Measurements from ENCODE around the gene COX15. TPM values are rescaled to one million over a fixed set of nuclear protein-coding genes. Genes with fewer than 3 reads are reported as not detected.

Gene COX15
- total RNA-seq, 2 donors from 2014 or later: 44.4 to 56.1 TPM

DNA sequence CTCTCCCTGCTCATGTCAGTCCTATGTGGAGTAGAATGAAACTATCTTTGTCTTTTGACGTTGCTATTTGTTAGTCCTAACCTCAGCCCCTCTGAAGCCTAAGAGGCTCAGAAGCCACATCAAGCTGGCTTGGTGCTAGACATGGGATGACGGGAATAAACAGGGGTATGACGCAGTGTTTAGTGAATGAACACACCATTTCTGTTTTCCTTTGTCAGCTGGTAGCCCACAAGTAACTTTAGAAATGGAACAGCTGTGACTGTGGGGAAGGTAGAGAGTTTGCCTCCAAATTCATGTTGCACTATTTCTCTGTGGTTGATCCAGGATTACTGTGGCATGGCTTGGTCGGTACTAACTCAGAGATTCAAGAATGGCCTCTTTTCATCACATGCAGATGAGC is 31.3 kb downstream of the COX15 start:
- no peak for DNase-seq (ENCODE audit: low spot score in 2 of 2)
- ATAC-seq: no peak

DNA sequence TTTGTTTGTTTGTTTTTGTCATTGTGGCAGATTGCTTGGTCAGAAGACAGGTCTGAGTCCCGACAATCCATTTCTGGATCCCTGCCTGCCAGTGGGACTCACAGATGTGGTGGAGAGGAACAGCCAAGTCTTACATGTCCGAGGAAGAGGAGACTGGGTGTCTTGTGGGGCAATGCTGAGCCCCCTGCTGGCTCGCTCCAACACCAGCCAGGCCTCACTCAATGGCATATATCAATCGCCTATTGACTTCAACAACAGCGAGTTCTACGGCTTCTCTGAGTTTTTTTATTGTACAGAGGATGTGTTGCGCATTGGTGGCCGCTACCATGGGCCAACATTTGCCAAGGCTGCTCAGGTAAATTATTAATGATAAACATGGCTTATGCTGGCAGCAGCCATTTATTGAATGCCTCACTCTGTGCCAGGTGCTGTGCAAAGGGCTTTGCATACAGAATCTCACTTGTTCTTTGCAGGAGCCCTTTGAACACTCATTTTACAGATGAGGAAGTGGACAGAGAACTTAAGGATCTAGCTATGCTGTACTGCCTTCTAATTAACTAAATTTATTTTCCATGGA is 33.3 kb downstream of the COX15 start:
- no peak overlapping the region for H3K27ac Mint-ChIP-seq
- H3K36me3 Mint-ChIP-seq: no peaks in the 10 kb centered on the region
- no peak for DNase-seq (ENCODE audit: low spot score in 2 of 2)
- no peak for ATAC-seq
- no peaks in the 10 kb centered on the region for H3K9me3 Mint-ChIP-seq

More for the DNA sequence above, 31.3 kb downstream of the COX15 start:
- Mint-ChIP-seq H3K9me3 (no peaks in the 10 kb centered on the region), H3K27ac (no peak overlapping the region), H3K36me3 (no peaks in the 10 kb centered on the region)

DNA sequence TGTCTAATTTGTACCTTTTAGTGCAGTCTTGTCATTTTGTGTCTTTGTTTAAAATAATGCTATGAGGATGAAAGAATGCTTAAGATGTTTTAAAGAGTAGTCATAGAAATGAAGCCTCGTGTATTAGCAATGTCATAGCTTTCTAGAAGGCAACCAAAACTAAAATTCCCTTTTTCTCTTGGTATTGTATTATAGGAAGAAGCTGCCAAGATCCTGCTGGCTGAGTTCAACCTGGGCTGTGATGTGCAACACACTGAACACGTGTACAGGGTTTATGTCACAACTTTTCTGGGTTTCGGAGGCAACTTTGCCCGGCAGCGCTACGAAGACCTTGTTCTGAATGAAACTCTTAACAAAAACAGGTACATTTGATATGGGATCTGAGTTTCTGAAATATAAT is 36.2 kb downstream of the COX15 start:
- DNase-seq (ENCODE audit: low spot score in 2 of 2): no peak
- H3K36me3 Mint-ChIP-seq: peaks cover 0 to 5% of the 10 kb centered on the region in 2 donors
- no peak overlapping the region for H3K27ac Mint-ChIP-seq
- H3K9me3 Mint-ChIP-seq: no peaks in the 10 kb centered on the region
- ATAC-seq: no peak

DNA sequence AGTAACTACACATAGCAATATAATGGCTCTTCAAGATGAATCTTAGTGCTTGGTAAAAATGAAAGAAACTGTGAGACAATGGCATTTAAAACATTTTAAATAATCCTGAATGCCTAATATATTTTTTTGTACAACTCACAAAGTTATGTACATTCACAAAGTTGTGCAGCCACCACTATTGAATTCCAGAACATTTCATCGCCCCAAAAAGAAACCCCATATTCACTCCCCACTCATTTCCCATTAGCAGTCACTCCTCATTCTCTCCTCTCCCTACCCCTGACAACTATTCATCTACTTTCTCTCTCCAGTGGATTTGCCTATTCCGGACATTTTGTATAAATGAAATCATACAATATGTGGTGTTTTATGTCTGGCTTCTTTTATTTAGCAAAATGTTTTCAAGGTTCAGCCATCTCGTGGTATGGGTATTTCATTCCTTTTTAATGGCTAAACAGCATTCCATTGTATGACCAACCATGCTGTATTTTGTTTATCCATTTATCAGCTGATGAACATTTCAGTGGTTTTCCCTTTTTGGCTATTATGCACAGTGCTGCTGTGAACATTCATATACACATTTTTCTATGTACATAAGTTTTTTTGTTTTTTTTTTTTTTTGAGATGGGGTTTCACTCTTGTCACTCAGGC is 37.9 kb downstream of the COX15 start:
- Mint-ChIP-seq H3K36me3 (peaks cover 0 to 5% of the 10 kb centered on the region in 2 donors), H3K9me3 (no peaks in the 10 kb centered on the region), H3K27ac (no peak overlapping the region)
- DNase-seq (ENCODE audit: low spot score in 2 of 2): no peak
- no peak for ATAC-seq

DNA sequence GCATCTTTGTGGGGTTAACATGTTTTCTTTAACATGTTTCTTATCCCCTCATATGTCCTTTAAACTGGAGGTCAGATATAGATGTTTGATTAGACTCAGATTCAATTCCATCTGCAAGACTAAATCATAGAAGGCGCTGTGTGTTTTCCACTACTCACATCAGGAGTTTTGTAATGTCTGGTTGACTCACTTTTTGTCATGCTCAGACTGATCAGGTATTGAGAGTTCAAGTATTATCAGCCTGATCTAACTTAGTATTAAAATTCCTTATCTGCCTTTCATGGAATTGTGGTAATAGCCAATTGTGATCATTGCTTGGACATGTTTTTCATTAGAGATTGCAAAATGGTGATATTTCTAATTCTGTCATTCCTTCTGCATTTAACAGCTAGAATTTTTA is 42.5 kb downstream of the COX15 start:
- Mint-ChIP-seq H3K36me3 (peaks cover 0 to 5% of the 10 kb centered on the region in 2 donors), H3K9me3 (no peaks in the 10 kb centered on the region), H3K27ac (no peak overlapping the region)
- ATAC-seq (no peak), DNase-seq (ENCODE audit: low spot score in 2 of 2) (no peak)

DNA sequence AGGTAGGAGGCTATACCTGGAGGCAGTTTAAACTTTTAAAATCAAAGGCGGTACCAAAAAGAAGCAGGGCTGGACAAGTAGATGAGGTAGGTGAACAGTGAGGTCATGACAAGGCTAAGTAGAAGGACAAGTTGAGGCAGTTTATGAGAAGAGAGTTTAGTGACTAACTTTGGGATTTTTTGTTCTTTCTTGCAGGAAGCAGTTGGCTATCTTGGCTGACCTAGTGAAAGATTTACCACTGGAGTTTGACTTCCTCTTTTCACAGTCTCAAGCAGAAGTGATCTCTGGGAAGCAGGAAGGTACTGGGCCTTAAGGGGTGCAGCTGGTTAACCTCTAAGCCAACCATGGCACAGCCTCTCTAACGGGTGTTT is 46.3 kb downstream of the COX15 start:
- ATAC-seq (no peak), DNase-seq (ENCODE audit: low spot score in 2 of 2) (no peak)
- Mint-ChIP-seq H3K27ac (no peak overlapping the region), H3K9me3 (no peaks in the 10 kb centered on the region), H3K36me3 (no peaks in the 10 kb centered on the region)

DNA sequence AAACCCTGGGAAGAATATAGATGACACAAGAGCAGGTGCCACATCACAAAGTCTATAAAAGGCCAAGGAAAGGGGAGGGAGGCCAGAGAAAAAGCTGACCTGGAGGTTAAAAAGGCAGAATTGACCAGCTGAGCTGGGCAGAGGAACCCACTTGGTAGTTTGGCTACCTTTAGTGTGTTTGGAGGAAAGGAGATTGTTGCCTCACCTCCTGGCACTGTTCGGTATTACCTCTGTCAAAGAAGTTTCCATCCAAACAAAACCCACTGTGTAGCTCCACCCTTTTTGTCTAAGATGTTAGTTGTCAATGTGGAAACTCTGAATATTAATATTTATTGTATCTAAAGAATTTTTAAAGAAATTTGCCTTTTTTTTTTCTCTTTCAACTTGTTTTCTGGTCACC is 49.2 kb downstream of the COX15 start:
- Mint-ChIP-seq H3K9me3 (no peaks in the 10 kb centered on the region), H3K27ac (no peak overlapping the region), H3K36me3 (peaks cover 0 to 5% of the 10 kb centered on the region in 2 donors)
- ATAC-seq (peak in 1 of 2 donors; percentile 61), DNase-seq (ENCODE audit: low spot score in 2 of 2) (no peak)

Other genes starting within 250 kb of the COX15 start
- gene NKX2-3, start 199.2 kb downstream of the COX15 start, total RNA-seq: not detected
- gene SLC25A28, start 111.7 kb downstream of the COX15 start, total RNA-seq: 10 to 100 TPM; 68.6 to 75.0 TPM
- gene ENTPD7, start 72.6 kb downstream of the COX15 start, total RNA-seq: 1 to 10 TPM; 2.9 to 3.3 TPM
- 10 to 100 TPM; 25.7 to 33.5 TPM for gene CUTC, start 107 bp upstream of the COX15 start, total RNA-seq
- gene ABCC2, start 50.5 kb upstream of the COX15 start, total RNA-seq: 1 to 10 TPM; 1.2 TPM